Mucosa of gallbladder (tissue), 1 donor: Measurements from ENCODE around the gene RASGRF2. TPM values are rescaled to one million over a fixed set of nuclear protein-coding genes. Genes with fewer than 3 reads are reported as not detected.
A peak's percentile ranks its signal among the peaks of the same experiment; 100 is the strongest.
"Not testable (repeated sequence)": the region's sequence is repeated elsewhere in the genome, so short reads cannot be mapped to it uniquely, and the experiment has no call there.

Experiments
- DNase-seq: peaks from one replicate; pipeline ENCODE4 v3.0.0-alpha.2; 2020; ENCODE audit warnings: low spot score
- total RNA-seq: library from RNA; stranded (reverse); gene quantifications from one replicate; pipeline ENCODE4 v1.2.1, GENCODE V29; 2021
- donor health status: DM: no; HTN: no; CAD: no.

Gene RASGRF2
- total RNA-seq, 1 donor from 2014 or later: 4.3 TPM

DNA sequence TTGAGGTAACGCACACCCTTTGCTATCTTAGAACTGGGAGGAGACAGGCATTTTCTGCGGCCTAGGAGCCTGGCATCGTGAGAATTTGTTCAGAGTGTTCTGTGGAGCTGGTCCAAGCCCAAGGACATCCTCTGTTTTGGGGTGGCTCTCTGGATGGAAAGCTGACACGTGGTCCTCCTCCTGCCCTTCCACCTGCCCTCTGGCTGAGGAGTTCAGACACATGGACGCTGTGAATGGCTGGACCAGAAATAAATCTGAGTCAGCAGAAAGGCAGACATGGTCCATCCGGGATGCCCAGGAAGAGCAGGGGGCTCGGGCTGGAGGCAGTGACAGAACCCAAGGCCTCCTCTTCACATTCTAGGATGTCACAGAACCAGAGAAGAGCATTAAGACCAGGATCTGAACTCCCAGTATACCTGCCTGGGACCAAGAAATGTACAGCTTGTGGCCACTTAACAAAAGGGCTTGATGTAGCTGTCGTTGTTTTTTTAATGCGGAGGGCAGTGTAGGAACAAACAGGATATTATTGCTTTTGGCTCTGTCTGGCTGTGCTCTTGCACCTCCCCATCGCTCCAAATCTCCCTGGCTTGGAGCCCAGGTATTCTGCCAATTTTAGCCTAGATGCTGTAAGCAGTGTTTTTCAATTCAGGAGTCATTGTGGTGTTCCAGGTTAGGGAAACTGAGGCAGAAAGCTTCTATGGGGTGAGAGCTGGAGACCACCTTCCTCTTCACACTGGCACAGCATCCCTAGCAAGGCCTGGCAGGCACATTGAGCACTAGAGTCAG is 275.3 kb downstream of the RASGRF2 start:
- DNase-seq: no peak

DNA sequence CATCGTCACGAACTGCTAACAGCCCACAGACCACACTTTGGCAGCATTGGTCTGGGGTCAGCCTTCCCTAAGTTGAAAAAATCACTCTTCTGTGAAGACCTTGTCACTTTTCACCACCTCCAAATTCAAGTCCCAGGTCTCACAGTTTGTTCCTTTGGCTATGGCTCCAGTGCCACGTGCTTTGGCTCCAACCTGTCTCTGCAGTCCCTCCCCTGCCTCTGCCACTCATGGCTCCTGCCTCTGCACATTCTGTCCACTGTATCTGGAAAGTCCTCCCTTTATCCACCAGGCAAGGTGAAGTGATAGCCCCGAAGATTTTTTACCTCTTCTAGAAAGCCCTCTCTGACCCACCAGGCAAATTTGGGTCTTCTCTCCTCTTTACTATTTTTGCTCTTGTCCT is 278.3 kb downstream of the RASGRF2 start:
- DNase-seq: no peak

DNA sequence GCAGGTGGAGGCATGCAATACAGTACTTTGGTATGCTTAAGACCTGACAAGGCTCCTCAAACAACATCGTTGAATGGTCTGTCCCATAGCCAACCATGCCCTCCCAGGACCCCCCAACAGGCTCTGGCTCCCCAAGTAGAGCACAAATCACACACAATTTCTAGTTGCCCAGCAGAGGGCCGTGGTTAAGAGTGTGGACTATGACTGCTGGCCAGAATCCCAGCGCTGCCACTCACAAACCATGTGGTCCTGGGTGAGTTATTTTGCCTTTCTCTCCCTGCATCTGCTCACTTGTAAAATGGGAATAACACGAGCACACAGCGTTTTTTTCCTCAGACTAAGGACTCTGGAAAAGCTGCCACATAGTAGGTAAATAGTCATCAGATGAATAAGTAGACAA is 279.4 kb downstream of the RASGRF2 start:
- DNase-seq: no peak

DNA sequence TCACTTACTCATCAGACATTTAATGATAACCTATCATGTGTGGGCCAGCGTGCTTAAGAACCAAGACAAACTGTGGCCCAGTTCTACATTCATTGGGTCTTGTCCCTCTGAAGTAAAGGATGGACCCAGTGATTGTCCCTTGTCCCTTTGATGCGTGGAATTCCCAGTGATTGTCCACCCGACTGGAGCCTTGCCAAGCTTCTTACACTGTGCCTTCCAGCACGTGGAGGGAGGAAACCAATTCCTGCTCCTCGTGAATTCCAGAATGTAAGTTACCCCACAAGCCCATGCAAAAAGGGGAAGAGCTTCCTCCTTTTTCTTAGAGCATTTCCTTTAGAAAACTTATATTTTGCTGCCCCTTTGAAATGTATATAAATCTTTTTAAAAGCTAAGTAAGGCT is 280.8 kb downstream of the RASGRF2 start:
- DNase-seq: no peak

DNA sequence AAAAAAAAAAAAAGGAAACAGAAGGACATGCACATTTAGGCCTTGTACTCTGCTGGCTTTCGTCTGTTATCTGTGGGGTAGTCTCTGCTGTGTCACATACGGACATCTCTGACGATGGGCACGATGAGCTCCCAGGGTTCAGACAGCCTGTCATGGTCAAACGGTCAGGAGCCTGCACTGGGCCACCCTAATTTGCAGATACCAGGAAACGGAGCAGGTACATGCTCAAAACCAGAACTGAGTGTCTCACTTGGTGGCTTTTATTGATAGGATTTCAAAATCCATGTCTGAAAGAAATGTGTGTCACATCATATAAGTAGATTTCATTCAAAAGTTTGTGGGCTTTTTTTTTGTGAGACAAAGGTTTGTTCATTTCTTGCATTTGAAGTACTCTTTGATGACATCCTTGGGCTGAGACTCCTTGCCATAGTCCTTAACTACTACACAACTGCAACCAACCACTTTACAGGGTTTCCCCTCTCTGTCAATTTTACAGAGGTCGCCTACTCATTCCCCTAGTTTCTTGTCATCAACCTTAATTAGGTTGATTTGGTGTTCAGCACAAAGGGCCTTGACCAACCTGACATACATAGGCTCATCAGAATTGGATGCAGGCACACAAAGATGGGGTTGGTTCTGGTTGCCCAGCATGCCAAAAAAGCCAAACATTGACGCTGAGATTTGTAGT is 281.9 kb downstream of the RASGRF2 start:
- no peak for DNase-seq

DNA sequence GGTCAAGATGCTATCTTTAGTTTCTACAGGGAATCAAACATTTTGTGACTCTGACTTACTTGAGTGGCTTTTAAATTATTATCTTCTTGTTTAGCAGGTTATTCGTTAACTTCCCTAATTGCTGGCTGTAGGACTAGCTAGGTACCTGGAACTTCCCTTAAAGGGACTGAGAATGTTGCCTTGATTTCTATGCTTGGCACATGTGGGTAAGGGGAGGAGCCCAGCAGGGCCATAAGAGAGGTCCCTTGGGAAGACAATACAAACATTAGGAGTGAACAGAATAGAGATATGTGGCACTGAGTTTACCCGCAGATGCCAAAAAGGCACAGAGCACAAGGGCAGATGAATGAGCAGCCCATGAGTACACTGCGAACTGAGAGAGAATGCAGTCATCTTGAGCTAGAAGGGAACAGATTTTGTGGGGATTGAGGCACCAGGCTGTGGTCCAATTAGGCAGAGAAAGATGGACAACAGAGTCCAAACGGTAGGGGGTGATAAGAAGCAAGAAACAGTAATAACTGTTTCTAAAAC is 282.8 kb downstream of the RASGRF2 start:
- peak; percentile 25 for DNase-seq

DNA sequence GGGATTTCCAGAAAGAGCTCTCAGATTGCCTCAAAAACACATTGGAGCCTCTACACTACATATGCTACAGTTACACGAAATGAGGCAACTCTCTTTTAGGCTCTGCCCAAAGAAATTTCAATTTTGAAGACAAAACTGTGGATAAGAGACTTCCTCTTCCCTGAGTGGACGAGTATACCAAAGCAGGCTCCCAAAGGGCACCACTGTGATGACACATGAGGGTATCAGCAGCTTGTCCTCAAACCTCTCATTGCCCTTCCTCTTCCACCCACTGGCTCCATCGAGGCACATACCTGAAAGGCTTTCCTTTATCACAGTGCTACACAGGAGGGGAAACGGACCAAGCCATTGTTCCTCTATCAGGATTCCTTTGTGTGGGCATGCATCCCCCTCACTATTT is 284.3 kb downstream of the RASGRF2 start:
- no peak for DNase-seq

DNA sequence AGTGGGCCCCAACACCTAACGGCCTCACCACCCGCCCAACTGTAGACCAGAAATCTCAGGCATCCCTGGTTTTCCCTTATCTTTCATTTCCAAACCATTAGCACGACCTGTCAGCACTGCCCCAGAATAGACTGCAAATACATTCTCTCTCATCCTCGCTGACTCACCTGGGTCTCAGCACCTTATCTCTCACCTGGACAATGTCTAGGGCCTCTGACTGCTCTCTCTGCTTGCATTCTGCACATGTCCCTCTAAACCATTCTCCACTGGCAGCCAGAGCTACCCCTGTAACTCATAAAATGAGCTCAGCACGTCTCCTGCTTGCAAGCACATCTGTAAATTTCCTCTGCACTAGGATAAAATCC is 285.7 kb downstream of the RASGRF2 start:
- no peak for DNase-seq

DNA sequence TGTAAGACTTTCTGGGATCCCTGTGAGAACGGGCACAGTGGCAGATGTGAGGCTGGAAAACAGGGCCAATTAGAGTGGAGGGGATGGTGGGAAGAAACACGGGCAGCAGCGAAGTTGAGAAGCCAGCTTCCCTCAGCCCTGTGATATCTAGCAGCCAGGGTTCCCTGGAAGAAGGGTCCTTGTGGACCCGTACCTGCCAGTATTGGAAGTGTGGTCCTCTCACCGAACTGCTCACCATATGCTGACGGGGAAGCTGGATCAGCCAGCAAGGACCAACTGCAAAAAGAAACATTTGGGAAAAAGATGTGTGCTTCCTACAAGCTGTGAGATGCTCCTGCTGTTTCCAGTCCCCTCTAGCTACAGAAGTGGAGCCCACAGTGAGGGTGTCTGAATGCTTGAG is 286.5 kb downstream of the RASGRF2 start:
- DNase-seq: no peak

DNA sequence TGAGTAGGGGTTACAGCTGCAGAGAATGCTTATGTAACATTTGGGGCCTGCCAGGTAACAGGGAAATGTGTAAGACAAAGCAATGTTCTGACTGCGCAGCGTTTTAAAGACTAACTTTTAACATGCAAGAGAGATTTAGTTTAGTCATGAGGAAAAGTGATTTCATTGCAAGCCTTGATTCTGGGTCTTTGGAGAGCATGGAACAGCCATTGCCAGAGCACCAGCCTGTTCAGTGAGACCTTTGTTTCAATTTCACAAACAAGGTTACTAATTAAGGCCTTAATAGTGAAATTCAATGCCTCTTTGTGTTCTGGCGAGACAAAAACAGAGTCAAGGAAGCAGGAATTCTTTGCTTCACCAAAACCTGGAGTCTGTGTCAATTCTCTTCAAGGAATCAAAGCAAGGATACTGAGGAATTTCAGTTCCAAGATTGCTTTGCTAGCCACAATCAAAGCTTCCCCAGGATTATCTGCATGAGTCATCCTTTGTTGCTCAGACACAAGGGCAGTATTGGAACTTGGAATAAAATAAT is 287.3 kb downstream of the RASGRF2 start:
- DNase-seq: no peak

DNA sequence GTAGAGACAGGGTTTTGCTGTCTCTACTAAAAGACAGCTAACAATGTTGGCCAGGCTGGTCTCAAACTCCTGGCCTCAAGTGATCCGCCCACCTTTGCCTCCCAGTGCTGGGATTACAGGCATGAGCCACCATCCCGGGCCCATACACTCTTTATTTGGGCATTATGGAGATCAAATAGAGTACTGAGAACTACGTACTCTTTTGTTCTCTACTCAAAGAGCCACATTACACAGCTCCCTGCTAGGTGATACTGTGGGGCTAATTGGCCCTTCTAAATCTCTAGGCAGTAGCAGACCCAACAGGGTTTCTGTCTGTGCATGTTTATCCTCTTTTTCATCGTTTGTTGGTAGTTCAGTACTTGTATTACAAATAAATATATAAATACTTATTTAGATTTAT is 289.1 kb downstream of the RASGRF2 start:
- no peak for DNase-seq

DNA sequence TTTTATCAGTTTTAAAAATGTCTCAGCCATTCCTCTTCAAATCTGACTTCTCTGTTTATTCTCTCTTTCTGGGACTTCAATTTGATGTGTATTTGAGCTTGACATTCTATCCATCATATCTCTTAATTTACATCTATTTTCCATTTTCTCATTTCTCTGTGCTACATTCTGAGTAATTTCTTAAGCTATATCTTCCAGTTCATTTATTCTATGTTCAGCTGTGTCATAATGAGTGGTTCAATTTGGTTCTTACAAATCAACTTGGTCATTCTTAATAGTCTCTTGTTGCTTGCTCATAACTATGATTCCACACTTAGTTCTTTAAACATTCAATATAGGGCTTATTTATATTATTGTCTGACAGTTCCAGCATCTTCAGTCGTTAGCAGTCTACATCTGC is 289.8 kb downstream of the RASGRF2 start:
- no peak for DNase-seq

DNA sequence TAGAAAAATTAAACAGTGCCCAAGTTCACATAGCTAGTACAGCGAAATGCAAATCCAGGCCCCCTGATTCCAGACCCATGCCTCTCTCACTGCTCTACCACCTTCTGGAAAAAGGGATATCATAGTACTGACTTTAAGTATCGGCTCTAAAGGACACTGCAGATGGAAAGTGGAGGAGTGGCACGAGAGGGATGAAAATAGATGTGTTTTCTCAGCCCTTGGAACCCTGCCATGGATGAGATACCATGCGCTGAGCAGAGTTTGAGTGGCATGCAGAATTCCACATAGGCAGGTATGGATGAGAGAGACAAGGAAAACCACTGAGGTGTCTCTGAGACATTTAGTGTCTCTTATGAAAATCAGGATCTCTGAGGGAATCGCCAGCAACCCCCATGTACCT is 291.8 kb downstream of the RASGRF2 start:
- DNase-seq: no peak

DNA sequence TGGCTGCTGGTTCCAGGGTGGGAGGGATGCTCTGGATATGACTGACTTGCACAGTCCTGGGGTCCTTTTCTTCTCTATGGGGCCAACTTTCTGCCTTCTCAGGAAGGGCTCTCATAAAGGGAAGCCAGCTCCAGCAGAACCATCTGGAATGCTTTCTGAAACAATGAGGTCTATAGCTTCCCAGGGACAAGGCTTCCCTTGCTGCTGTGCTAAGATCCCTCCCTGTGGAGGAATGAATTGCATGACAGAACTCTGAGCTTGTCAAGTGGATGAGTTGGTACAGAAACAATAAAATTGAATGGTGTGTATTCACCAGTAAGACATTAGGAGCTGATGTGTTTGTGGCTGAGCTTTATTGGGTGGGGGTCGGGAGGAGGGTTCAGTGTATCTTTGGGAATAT is 292.7 kb downstream of the RASGRF2 start:
- no peak for DNase-seq

DNA sequence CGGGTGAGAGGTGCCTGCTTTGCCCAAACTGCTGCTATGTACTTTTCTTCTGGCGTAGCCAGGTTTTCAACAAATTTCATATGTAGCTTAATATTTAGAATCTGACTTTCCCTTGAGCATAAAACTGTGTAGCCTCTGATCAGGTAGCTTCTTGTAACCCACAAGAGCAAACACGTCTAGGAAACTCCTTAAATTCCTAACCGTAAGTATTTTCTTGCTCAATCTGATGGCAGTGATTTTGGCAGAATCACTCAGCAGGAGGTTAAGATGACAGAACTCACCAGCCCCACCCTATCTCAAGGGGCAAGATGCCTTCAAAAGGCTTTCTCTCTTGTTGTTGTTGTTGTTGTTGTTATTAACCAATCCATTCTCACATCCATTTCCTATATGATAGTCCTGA is 293.7 kb downstream of the RASGRF2 start:
- DNase-seq: no peak

DNA sequence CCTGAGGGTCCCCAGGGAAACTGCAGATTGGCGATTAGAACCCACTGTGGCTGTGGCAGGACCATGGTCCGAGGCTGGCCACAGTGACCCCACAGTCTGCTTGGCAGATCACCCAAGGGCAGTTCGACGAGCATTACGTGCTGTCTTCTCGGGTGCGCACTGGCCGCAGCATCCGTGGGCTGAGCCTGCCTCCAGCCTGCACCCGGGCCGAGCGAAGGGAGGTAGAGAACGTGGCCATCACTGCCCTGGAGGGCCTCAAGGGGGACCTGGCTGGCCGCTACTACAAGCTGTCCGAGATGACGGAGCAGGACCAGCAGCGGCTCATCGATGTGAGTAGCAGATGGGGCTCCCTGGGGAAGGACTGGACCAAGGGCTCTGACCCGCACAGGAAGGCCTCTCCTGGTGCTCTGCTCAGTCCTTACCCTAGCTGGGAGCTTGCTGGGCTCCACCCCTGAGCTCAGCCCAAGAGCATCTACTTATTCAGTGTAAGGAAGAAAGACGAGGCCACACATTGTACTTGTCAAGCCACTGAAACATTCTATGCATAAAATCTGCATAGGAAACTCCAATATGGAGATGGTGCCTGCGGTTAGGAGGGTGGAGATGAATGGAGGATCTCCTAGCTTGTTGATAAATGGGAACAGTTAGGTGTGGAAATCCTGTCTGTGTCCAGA is 294.9 kb downstream of the RASGRF2 start:
- no peak for DNase-seq

DNA sequence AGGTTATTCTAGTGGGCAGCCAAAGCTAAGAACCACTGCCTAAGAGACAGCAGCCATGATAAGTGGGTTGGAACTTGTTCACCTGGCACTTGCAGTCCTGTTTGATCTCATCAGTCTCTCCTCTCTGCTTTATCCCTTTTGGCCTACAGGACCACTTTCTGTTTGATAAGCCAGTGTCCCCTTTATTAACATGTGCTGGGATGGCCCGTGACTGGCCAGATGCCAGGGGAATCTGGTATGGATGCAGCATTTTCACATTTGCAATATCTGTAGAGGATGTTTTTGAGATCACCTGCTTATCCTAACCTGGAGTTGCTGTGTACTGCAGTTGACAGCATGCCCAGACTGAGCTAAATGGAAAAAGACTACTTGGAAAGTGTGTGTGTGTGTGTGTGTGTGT is 296.6 kb downstream of the RASGRF2 start:
- no peak for DNase-seq

DNA sequence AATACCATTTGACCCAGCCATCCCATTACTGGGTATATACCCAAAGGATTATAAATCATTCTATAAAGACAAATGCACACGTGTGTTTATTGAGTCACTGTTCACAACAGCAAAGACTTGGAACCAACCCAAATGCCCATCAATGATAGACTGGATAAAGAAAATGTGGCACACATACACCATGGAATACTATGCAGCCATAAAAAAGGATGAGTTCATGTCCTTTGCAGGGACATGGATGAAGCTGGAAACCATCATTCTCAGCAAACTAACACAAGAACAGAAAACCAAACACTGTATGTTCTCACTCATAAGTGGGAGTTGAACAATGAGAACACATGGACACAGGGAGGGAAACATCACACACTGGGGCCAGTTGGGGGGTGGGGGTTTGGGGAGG is 302.6 kb downstream of the RASGRF2 start:
- DNase-seq: not testable (repeated sequence)

DNA sequence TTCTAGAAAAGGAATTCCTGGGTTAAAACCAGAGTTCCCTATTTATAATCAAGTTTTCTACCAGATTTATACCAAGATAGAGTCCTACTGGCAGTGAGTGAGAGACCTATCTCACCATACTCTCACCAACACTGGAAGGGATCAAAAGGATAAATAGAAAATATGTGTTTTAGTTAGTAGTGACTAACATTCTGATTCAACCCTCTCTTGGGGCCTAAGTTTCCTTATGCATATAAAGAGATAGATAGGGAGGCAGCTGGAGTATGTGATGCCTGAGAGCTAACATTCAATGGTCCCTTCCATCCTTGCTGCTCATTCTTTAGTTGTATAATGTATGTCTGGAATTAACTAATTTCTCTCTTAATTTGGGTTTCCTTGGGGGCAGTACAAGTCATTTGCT is 304.9 kb downstream of the RASGRF2 start:
- no peak for DNase-seq

DNA sequence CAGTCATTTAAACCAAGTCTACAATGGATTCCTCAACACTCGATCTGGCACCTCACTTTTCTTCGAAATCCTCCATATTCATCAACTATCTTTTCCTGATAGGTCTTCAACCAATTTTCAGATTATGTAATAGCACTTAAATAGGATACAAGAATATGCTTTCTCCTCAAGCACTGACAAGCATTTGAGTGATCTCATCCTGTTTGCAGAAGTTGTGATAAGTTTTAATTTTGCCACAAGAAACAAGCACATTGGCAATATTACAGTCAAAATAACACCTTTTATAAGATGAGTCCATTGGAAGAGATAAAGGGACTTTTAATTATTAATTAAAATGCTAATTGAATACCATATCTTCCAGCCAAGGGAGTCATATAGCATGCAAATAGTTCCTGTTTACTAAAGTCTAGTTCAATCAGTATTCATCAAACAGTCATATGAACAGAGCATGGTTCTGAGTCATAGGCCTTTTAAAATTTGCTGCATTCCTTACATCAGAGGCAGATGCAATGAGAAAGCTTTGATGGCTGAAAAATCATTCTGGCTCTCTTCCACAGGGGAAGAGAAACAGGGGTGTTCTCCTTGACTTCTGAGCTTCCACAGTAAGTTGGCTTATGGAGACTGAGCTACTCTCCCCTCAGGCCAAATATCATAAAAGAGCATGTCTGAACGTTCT is 308.5 kb downstream of the RASGRF2 start:
- no peak for DNase-seq

DNA sequence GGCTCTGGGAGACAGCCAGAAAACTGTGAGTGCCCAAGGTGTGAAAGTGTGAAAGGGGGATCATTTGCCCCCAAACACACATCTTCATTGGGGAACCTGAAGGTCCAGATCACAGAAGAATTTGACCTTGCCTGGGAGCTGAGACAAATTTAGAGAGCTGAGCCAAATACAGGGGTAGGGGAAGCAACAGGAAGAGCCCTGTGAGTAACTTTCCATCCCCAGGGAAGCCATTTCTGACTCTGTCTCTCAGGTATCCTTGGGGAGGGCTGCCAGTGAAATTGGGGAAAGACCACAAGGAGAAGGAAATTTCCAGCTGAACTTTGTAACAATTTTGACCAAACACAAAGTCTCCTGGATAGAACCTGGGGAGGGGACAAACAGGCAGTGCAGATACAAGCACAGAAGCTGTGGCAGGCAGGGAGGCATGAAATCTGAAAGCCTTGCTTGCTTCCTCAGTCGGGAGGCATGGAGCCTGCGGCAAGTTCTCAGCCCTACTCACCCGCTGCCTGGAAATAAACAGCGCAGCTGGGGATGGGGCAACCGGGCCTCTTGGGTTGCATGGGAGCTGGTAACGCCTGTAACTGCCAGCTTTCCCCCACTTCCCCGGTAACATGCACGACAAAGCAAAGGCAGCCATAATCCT is 309.7 kb downstream of the RASGRF2 start:
- no peak for DNase-seq
